ENCODE results near the gene CYSTM1. TPM values are rescaled to one million over a fixed set of nuclear protein-coding genes. Genes with fewer than 3 reads are reported as not detected.

CYSTM1 gene
- total and polyA plus RNA-seq, 10 donors: 25.8 to 78.3 (median 38.3) TPM

- 77 to 85% (median 82%) methylated on average over 3 of the region's 3 CpGs for WGBS, 5 donors
- no peak for DNase-seq
- Histone ChIP-seq H3K9me3 (no peaks in the 10 kb centered on the region), H3K27me3 (replicated peaks in 1 of 7) (no peaks in the 10 kb centered on the region), H3K27ac (no peak overlapping the region), H3K36me3 (peaks cover 0 to 68% (median 6%) of the 10 kb centered on the region in 6 donors), H3K4me3 (no peak overlapping the region), H3K4me1 (peaks cover 0 to 54% (median 17%) of the 10 kb centered on the region in 6 donors)
- TF ChIP-seq POLR2A (IDR thresholded peaks at IDR 0.05) (no peak), POLR2AphosphoS5 (IDR thresholded peaks at IDR 0.05) (no peak)
- TF ChIP-seq, protein P1, sequence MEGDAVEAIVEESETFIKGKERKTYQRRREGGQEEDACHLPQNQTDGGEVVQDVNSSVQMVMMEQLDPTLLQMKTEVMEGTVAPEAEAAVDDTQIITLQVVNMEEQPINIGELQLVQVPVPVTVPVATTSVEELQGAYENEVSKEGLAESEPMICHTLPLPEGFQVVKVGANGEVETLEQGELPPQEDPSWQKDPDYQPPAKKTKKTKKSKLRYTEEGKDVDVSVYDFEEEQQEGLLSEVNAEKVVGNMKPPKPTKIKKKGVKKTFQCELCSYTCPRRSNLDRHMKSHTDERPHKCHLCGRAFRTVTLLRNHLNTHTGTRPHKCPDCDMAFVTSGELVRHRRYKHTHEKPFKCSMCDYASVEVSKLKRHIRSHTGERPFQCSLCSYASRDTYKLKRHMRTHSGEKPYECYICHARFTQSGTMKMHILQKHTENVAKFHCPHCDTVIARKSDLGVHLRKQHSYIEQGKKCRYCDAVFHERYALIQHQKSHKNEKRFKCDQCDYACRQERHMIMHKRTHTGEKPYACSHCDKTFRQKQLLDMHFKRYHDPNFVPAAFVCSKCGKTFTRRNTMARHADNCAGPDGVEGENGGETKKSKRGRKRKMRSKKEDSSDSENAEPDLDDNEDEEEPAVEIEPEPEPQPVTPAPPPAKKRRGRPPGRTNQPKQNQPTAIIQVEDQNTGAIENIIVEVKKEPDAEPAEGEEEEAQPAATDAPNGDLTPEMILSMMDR (IDR thresholded peaks at IDR 0.05 in 8 of 11, conservative IDR thresholded peaks at IDR 0.05 in 3 of 11): no peak
- intact Hi-C loops (cut with DNase I; ENCODE audit: low total_unique reads): no loop called here
Measured at GRCh38 chr5:140258016-140258415, 83.0 kb downstream of the CYSTM1 start.

DNA sequence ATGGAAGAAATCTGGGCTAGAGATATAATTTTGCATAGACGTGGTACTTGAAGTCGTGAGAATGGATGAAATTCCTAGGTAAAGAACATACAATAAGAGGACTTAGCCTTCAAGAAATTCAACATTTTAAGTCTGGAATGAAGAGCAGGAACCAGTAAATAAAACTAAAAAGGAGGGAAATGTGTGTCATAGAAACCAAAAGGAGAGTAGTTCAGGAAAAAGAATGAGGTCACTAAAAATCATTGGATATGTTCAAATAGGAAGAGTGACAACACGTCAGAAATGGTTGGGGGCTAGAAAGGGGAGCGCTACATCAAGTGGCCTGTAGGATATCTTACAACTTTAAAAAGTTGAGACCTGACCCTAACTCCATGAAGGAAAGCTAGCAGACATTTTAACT, 83.9 kb downstream of the CYSTM1 start:
- 90 to 94% (median 91%) methylated on average over 4 of the region's 4 CpGs for WGBS, 5 donors
- no peak for TF ChIP-seq POLR2AphosphoS5 (IDR thresholded peaks at IDR 0.05)
- TF ChIP-seq, protein P1 (IDR thresholded peaks at IDR 0.05 in 8 of 11, conservative IDR thresholded peaks at IDR 0.05 in 3 of 11): no peak
- no peak for TF ChIP-seq POLR2A (IDR thresholded peaks at IDR 0.05)
- intact Hi-C loops (cut with DNase I; ENCODE audit: low total_unique reads): no loop called here

DNA sequence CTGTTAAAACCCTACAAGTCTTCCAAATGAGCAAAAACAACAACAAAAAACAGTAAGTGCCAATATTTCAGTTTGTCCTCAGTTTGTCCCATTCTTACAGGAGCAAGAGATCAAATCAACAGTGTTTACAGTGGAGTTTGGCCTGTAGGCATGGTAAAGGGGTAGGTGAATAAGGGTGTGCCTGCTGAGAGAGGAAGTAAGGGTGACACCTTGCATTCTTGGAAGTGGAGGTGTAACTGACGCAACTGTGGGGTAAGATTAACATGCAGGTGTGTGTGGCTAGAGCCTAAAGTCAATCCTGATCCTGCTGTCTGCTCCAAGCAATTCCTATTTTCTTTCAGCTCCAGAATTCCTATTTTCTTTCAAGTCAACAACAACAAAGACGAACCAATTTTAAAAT, 84.5 kb downstream of the CYSTM1 start:
- 90 to 94% (median 92%) methylated on average over 2 of the region's 2 CpGs for WGBS, 5 donors
- TF ChIP-seq, protein P1 (IDR thresholded peaks at IDR 0.05 in 8 of 11, conservative IDR thresholded peaks at IDR 0.05 in 3 of 11): no peak
- TF ChIP-seq POLR2AphosphoS5 (IDR thresholded peaks at IDR 0.05) (no peak), POLR2A (IDR thresholded peaks at IDR 0.05) (no peak)
- H3K27me3 ChIP-seq (replicated peaks in 1 of 7): no peaks in the 10 kb centered on the region
- H3K27ac ChIP-seq: no peak overlapping the region
- no peak for DNase-seq
- H3K4me1 ChIP-seq: peaks cover 0 to 40% (median 12%) of the 10 kb centered on the region in 6 donors
- intact Hi-C loops (cut with DNase I; ENCODE audit: low total_unique reads): no loop called here
- H3K36me3 ChIP-seq: peaks cover 0 to 62% (median 6%) of the 10 kb centered on the region in 6 donors
- no peak overlapping the region for H3K4me3 ChIP-seq
- no peaks in the 10 kb centered on the region for H3K9me3 ChIP-seq

More for the DNA sequence above, 83.9 kb downstream of the CYSTM1 start:
- Histone ChIP-seq H3K4me1 (peaks cover 0 to 46% (median 14%) of the 10 kb centered on the region in 6 donors), H3K27me3 (replicated peaks in 1 of 7) (no peaks in the 10 kb centered on the region), H3K27ac (no peak overlapping the region), H3K36me3 (peaks cover 0 to 62% (median 6%) of the 10 kb centered on the region in 6 donors), H3K4me3 (no peak overlapping the region), H3K9me3 (no peaks in the 10 kb centered on the region)
- no peak for DNase-seq

- WGBS, 5 donors: 96 to 99% (median 96%) methylated on average over 2 of the region's 2 CpGs
- Histone ChIP-seq H3K27me3 (replicated peaks in 1 of 7) (no peaks in the 10 kb centered on the region), H3K9me3 (no peaks in the 10 kb centered on the region), H3K27ac (no peak overlapping the region), H3K36me3 (peaks cover 0 to 60% (median 6%) of the 10 kb centered on the region in 6 donors), H3K4me1 (peaks cover 0 to 41% (median 11%) of the 10 kb centered on the region in 6 donors), H3K4me3 (no peak overlapping the region)
- TF ChIP-seq, protein P1 (IDR thresholded peaks at IDR 0.05 in 8 of 11, conservative IDR thresholded peaks at IDR 0.05 in 3 of 11): no peak
- no peak for TF ChIP-seq POLR2AphosphoS5 (IDR thresholded peaks at IDR 0.05)
- no peak for TF ChIP-seq POLR2A (IDR thresholded peaks at IDR 0.05)
- intact Hi-C loops (cut with DNase I; ENCODE audit: low total_unique reads): no loop called here
- DNase-seq: no peak
Measured at GRCh38 chr5:140260089-140260656, 85.2 kb downstream of the CYSTM1 start.
